Measurements from ENCODE around the gene RARG.

- no peak for TF ChIP-seq SIN3A (IDR thresholded peaks at IDR 0.05; ENCODE audit: borderline replicate concordance, insufficient read depth, low read length)
- no peak for TF ChIP-seq POLR2AphosphoS5 (IDR thresholded peaks at IDR 0.05; ENCODE audit: low read depth, low read length)
These were observed 58.8 kb downstream of the RARG start for GRCh38 chr12:53173085-53173715.

Measured in PFSK-1 (cell line).